B cell (primary cell): ENCODE measurements around the gene KISS1. TPM values are rescaled to one million over a fixed set of nuclear protein-coding genes. Genes with fewer than 3 reads are reported as not detected.

ENCODE experiments used
- ATAC-seq: fragments of 200-7000 bp; cut with Tn5 transposase; one replicate; pipeline ENCODE4 v1.10.0; 2021; ENCODE audit warnings: low read depth, mild to moderate bottlenecking, moderate number of reproducible peaks, moderate library complexity
- CTCF ChIA-PET: fragments of 350-600 bp; sonication (Branson Sonifier 250); formaldehyde crosslinking; loops from one replicate; lab custom pipeline; 2021; ENCODE audit warnings: antibody characterized with exemption, inconsistent platforms; lab: Charles Lee
- POLR2A ChIA-PET: fragments of 350-600 bp; sonication (Branson Sonifier 250); formaldehyde crosslinking; loops from one replicate; lab custom pipeline; 2021; ENCODE audit warnings: antibody characterized with exemption; lab: Charles Lee
- DNase-seq: peaks from one replicate; pipeline ENCODE4 v3.0.0; 2013
- H2AFZ ChIP-seq: 2 replicates; pipeline ENCODE4 v1.6.1; 2012; ENCODE audit warnings: mild to moderate bottlenecking, low read depth, low read length; ENCODE audit not compliant: insufficient read depth, poor library complexity, severe bottlenecking
- H3K27ac ChIP-seq, 2 donors: 1 replicate in 1 of 2; 2 replicates in 1 of 2; pipeline ENCODE4 v1.5.1; 2012 to 2013; ENCODE audit warnings: low read length in 2 of 2, mild to moderate bottlenecking in 2 of 2, moderate library complexity in 1 of 2
- H3K27me3 ChIP-seq, 4 experiments: fragments of 200-600 bp in 1 of 4; sonication (generic) in 1 of 4; replicated peaks in 1 of 4; 1 replicate in 2 of 4; 2 replicates in 2 of 4; pipeline versions ENCODE4 v1.6.1 to v1.7.0; 2013 to 2016; ENCODE audit warnings: low read length in 3 of 4, mild to moderate bottlenecking in 2 of 4, mixed read lengths in 1 of 4, moderate library complexity in 1 of 4; ENCODE audit not compliant: insufficient read depth in 4 of 4, control insufficient read depth in 3 of 4; ENCODE audit errors: control extremely low read depth in 1 of 4
- H3K36me3 ChIP-seq, 2 experiments: replicated peaks in 1 of 2; 1 replicate in 1 of 2; 2 replicates in 1 of 2; pipeline versions ENCODE4 v1.6.1 to v1.7.1; 2013; ENCODE audit warnings: low read length in 1 of 2; ENCODE audit not compliant: insufficient read depth in 2 of 2, control insufficient read depth in 1 of 2; ENCODE audit errors: control extremely low read depth in 1 of 2, extremely low read depth in 1 of 2
- H3K4me1 ChIP-seq, 2 donors: fragments of 200-600 bp in 1 of 2; sonication (generic) in 1 of 2; 1 replicate in 1 of 2; 2 replicates in 1 of 2; pipeline versions ENCODE4 v1.5.1 to v1.6.1; 2013 to 2017; ENCODE audit warnings: low read length in 2 of 2; ENCODE audit not compliant: control insufficient read depth in 2 of 2, insufficient read depth in 2 of 2
- H3K4me2 ChIP-seq: replicated peaks from 2 replicates; pipeline ENCODE3; 2012; ENCODE audit warnings: mild to moderate bottlenecking, low read depth, low read length; ENCODE audit not compliant: poor library complexity, severe bottlenecking
- H3K4me3 ChIP-seq, 5 experiments: fragments of 200-600 bp in 1 of 5; sonication (generic) in 1 of 5; 1 replicate in 3 of 5; 2 replicates in 2 of 5; pipeline versions ENCODE4 v1.5.1 to v1.7.0; 2011 to 2016; ENCODE audit warnings: low read length in 4 of 5, mild to moderate bottlenecking in 4 of 5, low read depth in 2 of 5, control low read depth in 1 of 5, moderate library complexity in 1 of 5; ENCODE audit not compliant: insufficient read depth in 1 of 5; ENCODE audit errors: control extremely low read depth in 1 of 5, extremely low read depth in 1 of 5
- H3K79me2 ChIP-seq: fragments of 200-600 bp; sonication (generic); one replicate; pipeline ENCODE4 v1.6.0; 2016; ENCODE audit warnings: low read length; ENCODE audit not compliant: control insufficient read depth, insufficient read depth
- H3K9ac ChIP-seq: fragments of 200-600 bp; sonication (generic); 2 replicates; pipeline ENCODE4 v1.6.1; 2017; ENCODE audit warnings: mild to moderate bottlenecking, low read length, moderate library complexity
- H3K9me3 ChIP-seq, 3 donors: one replicate each; pipeline versions ENCODE4 v1.6.1 to v1.7.1; 2013; ENCODE audit warnings: low read length in 2 of 3; ENCODE audit not compliant: control insufficient read depth in 2 of 3, insufficient read depth in 1 of 3; ENCODE audit errors: control extremely low read depth in 1 of 3
- H4K20me1 ChIP-seq: 2 replicates; pipeline ENCODE4 v1.6.0; 2012; ENCODE audit warnings: mild to moderate bottlenecking, low read length; ENCODE audit not compliant: insufficient read depth, control insufficient read depth, poor library complexity, severe bottlenecking
- H3K27ac Mint-ChIP-seq: one replicate; pipeline ENCODE4 v1.8.0; 2021; ENCODE audit warnings: mixed read lengths
- H3K27me3 Mint-ChIP-seq: one replicate; pipeline ENCODE4 v1.8.0; 2021; ENCODE audit warnings: mixed read lengths
- H3K4me1 Mint-ChIP-seq: one replicate; pipeline ENCODE4 v1.8.0; 2021; ENCODE audit warnings: mixed read lengths
- H3K4me3 Mint-ChIP-seq: one replicate; pipeline ENCODE4 v1.8.0; 2021; ENCODE audit warnings: mixed read lengths
- H3K9me3 Mint-ChIP-seq: one replicate; pipeline ENCODE4 v1.8.0; 2022; ENCODE audit warnings: mixed read lengths; ENCODE audit not compliant: insufficient read depth
- CTCF ChIP-seq: fragments of 200-600 bp; IDR thresholded peaks from one replicate; pipeline ENCODE4 v1.8.0; 2022; ENCODE audit warnings: antibody characterized with exemption, mild to moderate bottlenecking
- EZH2 ChIP-seq: IDR thresholded peaks from 2 replicates; pipeline ENCODE4 v1.6.1; 2012; ENCODE audit warnings: borderline replicate concordance, low read depth, mild to moderate bottlenecking, moderate library complexity, low read length; ENCODE audit not compliant: insufficient read depth, poor library complexity, severe bottlenecking
- WGBS: methylation state at CpG from one replicate; pipeline ENCODE4 v1.1.5; 2013; ENCODE audit warnings: missing lambda C conversion rate; ENCODE audit not compliant: insufficient coverage; 5-methylcytosine and 5-hydroxymethylcytosine counted together
- intact Hi-C: fragments of 100-400 bp; cut with micrococcal nuclease; formaldehyde crosslinking; loops from one replicate; pipeline ENCODE4 v1.10.0; 2022
- polyA plus RNA-seq: library from polyadenylated mRNA; depleted of rRNA; stranded (reverse); fragments of >200 nt; gene quantifications from 2 replicates; pipeline ENCODE4 v1.2.3, GENCODE V29; 2012
- total RNA-seq, 2 donors: library from RNA; stranded (reverse); fragments of 120-200 nt in 1 of 2; gene quantifications; 1 replicate in 1 of 2; 2 replicates in 1 of 2; pipeline versions ENCODE4 v1.2.3 to v1.2.4, GENCODE V29; 2013 to 2022

KISS1 gene
- total and polyA plus RNA-seq, 2 donors (not counting 1 experiment from before 2014, with no cell fraction given): not detected

- H3K4me1 Mint-ChIP-seq: peaks cover 5% of the 10 kb centered on the region
- Histone ChIP-seq H3K27ac (no peak overlapping the region), H3K79me2 (no peaks in the 10 kb centered on the region), H3K4me2 (no peak overlapping the region), H3K36me3 (no peaks in the 10 kb centered on the region), H3K27me3 (peaks cover 0 to 15% (median 6%) of the 10 kb centered on the region in 4 experiments), H3K9me3 (peaks cover 0 to 3% (median 0%) of the 10 kb centered on the region in 3 donors), H3K4me1 (peaks cover 11 to 13% of the 10 kb centered on the region in 2 donors), H3K4me3 (no peak overlapping the region), H3K9ac (no peak overlapping the region), H4K20me1 (no peaks in the 10 kb centered on the region), H2AFZ (no peak overlapping the region)
- WGBS: 91% methylated on average over 5 of the region's 13 CpGs
- peaks cover 18% of the 10 kb centered on the region for H3K27me3 Mint-ChIP-seq
- ChIA-PET CTCF (no interaction called here), POLR2A (no interaction called here)
- no peak for DNase-seq
- no peak for ATAC-seq
- H3K4me3 Mint-ChIP-seq: no peak overlapping the region
- intact Hi-C loops: no loop called here
- TF ChIP-seq CTCF (no peak), EZH2 (no peak)
- H3K9me3 Mint-ChIP-seq: no peaks in the 10 kb centered on the region
- H3K27ac Mint-ChIP-seq: no peak overlapping the region
Measured at GRCh38 chr1:204147406-204148383, 48.6 kb downstream of the KISS1 start.

- TF ChIP-seq EZH2 (no peak), CTCF (no peak)
- WGBS: 91% methylated on average over 7 of the region's 7 CpGs
- no peak overlapping the region for H3K27ac Mint-ChIP-seq
Measured at GRCh38 chr1:204146965-204147364, 49.3 kb downstream of the KISS1 start.

More at GRCh38 chr1:204146965-204147364, 49.3 kb downstream of the KISS1 start:
- Histone ChIP-seq H4K20me1 (no peaks in the 10 kb centered on the region), H3K9ac (no peak overlapping the region), H3K9me3 (no peaks in the 10 kb centered on the region), H3K4me2 (no peak overlapping the region), H3K36me3 (no peaks in the 10 kb centered on the region), H3K27ac (no peak overlapping the region), H3K4me3 (no peak overlapping the region), H3K79me2 (no peaks in the 10 kb centered on the region), H3K27me3 (peaks cover 0 to 9% (median 3%) of the 10 kb centered on the region in 4 experiments), H2AFZ (no peak overlapping the region), H3K4me1 (peaks cover 5 to 7% of the 10 kb centered on the region in 2 donors)
- H3K27me3 Mint-ChIP-seq: peaks cover 19% of the 10 kb centered on the region
- ATAC-seq (no peak), DNase-seq (no peak)
- peaks cover 2% of the 10 kb centered on the region for H3K4me1 Mint-ChIP-seq
- no peak overlapping the region for H3K4me3 Mint-ChIP-seq
- no peaks in the 10 kb centered on the region for H3K9me3 Mint-ChIP-seq
- CTCF ChIA-PET: no interaction called here
- POLR2A ChIA-PET: no interaction called here
- intact Hi-C loops: no loop called here
